KOPT-K1 (cell line): ENCODE data around the gene COLEC11.

Experiments used
- H3K27ac ChIP-seq: fragments of 200-600 bp; sonication (generic); 2 replicates; pipeline ENCODE4 v1.5.1; 2016; ENCODE audit warnings: antibody characterized with exemption, mild to moderate bottlenecking, low read depth, low read length; ENCODE audit not compliant: poor library complexity, severe bottlenecking
- H3K36me3 ChIP-seq: fragments of 200-600 bp; sonication (generic); 2 replicates; pipeline ENCODE4 v1.5.1; 2017; ENCODE audit warnings: antibody characterized with exemption, mild to moderate bottlenecking, low read length, moderate library complexity; ENCODE audit not compliant: insufficient read depth
- H3K9me3 ChIP-seq: fragments of 200-600 bp; sonication (generic); 2 replicates; pipeline ENCODE4 v1.5.1; 2017; ENCODE audit warnings: antibody characterized with exemption, low read length, mild to moderate bottlenecking; ENCODE audit not compliant: insufficient read depth, poor library complexity, severe bottlenecking

COLEC11 gene

DNA sequence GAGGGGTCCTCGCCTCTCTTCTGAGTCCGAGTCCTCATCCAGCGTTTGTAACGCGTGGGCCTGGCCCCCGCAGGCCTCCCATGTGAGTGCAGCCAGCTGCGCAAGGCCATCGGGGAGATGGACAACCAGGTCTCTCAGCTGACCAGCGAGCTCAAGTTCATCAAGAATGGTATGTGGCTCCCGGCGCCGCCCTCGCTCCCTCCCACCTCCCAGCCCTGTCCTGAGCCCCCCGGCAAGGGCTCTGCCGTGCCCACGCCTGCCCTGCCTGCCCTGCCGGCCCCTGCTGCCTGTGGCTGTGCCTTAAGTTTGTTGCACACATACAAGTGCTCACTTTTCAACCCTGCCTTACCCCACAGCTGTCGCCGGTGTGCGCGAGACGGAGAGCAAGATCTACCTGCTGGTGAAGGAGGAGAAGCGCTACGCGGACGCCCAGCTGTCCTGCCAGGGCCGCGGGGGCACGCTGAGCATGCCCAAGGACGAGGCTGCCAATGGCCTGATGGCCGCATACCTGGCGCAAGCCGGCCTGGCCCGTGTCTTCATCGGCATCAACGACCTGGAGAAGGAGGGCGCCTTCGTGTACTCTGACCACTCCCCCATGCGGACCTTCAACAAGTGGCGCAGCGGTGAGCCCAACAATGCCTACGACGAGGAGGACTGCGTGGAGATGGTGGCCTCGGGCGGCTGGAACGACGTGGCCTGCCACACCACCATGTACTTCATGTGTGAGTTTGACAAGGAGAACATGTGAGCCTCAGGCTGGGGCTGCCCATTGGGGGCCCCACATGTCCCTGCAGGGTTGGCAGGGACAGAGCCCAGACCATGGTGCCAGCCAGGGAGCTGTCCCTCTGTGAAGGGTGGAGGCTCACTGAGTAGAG, 48.7 kb downstream of the COLEC11 start:
- Histone ChIP-seq H3K36me3 (no peaks in the 10 kb centered on the region), H3K9me3 (no peaks in the 10 kb centered on the region), H3K27ac (no peak overlapping the region)

DNA sequence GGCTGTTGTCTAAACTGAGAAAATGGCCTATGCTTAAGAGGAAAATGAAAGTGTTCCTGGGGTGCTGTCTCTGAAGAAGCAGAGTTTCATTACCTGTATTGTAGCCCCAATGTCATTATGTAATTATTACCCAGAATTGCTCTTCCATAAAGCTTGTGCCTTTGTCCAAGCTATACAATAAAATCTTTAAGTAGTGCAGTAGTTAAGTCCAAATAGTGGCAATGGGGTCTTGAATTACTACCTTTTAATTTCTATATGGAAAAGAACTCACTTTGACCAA, 49.3 kb downstream of the COLEC11 start:
- H3K36me3 ChIP-seq, result no peaks in the 10 kb centered on the region
- no peaks in the 10 kb centered on the region for H3K9me3 ChIP-seq
- H3K27ac ChIP-seq, result no peak overlapping the region

DNA sequence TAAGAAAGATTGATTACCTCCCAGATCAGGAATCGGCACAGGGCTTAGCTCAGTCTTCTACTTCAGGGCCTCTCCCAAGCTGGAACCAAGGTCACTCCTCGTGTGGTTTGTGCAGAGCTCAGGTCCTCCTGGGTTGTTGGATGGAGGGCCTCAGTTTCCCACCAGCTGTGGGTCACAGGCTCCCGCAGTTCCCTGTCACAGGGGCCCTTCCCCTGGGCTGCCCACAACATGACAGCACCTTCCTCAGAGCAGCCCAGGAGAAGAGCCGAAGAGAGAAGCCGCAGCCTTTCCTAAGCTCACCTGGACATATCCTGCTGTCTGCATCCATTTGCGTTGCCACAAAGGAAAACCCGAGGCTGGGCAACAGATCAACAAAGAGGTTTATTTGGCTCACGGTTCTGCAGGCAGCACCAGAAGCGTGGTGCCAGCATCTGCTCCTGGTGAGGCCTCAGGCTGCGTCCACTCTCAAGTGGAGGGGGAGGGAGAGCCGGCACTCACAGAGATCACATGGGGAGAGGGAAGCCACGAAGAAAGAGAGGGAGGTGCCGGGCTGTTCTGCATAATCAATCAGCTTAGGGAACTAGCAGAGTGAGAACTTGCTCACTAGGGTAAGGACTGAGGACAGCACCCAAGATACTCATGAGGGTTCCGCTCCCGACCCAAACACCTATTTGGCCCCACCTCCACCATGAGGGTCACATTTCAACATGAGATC, 50.1 kb downstream of the COLEC11 start:
- H3K36me3 ChIP-seq, result no peaks in the 10 kb centered on the region
- H3K9me3 ChIP-seq, result no peaks in the 10 kb centered on the region
- H3K27ac ChIP-seq, result no peak overlapping the region

DNA sequence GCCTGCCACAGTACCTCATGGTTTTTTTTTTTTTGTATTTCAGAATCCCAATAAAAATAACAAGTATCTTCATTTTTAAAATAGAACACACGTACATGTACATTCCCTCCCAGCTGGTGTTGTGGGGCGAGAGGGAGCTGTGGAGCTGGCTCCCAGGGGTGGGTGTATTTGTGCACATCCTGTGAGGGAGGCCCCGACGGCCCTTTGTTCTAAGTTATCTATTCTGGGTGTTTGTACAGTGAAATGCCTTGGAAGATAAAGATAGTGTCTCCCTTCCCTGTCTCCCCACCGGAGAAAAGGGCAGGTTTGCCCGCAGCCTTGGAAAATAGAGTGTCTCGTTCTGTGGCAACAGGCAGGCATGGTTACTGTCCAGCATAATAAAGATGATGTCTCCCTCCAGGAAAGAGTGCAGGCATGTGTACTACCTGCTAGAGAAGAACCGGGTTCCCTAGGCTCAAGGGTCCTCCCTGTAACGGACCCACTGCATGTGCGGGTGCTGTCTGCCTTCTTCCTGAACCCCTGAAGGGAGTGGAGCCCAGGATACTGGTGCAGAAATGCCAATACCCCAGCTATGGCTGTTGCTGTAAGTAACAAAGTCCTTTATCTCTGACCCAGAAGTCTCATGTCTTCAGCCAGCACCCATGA, 51.0 kb downstream of the COLEC11 start:
- Histone ChIP-seq H3K9me3 (no peaks in the 10 kb centered on the region), H3K36me3 (no peaks in the 10 kb centered on the region), H3K27ac (no peak overlapping the region)

DNA sequence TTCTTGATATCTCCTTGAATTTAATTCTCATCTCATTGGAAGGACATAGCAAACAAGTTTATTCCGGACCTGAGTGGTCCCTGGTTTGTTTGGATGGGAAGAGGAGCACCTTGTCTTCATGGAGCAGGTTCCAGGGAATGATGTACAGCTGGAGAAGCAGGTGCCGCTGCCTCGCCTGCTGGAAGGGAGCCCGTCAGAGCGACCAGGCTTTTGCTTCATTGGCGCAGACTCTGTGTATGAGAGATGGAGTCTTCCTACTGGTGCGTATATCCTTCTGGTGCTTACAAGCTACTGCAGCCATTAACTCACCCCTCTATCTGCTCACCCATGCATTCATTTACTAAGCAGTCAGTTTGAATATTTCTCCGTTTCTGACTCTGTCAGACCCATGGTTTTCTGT, 51.5 kb downstream of the COLEC11 start:
- Histone ChIP-seq H3K27ac (no peak overlapping the region), H3K36me3 (no peaks in the 10 kb centered on the region), H3K9me3 (no peaks in the 10 kb centered on the region)

DNA sequence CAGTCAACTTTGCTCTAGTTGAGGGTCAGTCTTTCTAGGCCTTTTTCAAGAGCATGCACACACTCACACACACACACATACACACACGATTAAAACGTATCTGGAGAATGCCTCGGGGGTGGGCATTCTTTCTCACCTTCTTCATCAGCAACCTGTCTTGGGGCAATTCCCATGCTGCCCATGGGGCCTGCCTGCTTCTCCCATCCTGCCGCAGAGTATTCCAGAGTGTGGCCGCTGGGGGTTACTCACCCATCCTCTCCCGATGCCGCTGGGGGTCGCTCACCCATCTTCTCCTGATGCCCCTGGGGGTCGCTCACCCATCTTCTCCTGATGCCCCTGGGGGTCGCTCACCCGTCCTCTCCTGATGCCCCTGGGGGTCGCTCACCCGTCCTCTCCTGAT, 52.3 kb downstream of the COLEC11 start:
- H3K27ac ChIP-seq, result no peak overlapping the region
- H3K9me3 ChIP-seq, result no peaks in the 10 kb centered on the region
- H3K36me3 ChIP-seq, result no peaks in the 10 kb centered on the region

DNA sequence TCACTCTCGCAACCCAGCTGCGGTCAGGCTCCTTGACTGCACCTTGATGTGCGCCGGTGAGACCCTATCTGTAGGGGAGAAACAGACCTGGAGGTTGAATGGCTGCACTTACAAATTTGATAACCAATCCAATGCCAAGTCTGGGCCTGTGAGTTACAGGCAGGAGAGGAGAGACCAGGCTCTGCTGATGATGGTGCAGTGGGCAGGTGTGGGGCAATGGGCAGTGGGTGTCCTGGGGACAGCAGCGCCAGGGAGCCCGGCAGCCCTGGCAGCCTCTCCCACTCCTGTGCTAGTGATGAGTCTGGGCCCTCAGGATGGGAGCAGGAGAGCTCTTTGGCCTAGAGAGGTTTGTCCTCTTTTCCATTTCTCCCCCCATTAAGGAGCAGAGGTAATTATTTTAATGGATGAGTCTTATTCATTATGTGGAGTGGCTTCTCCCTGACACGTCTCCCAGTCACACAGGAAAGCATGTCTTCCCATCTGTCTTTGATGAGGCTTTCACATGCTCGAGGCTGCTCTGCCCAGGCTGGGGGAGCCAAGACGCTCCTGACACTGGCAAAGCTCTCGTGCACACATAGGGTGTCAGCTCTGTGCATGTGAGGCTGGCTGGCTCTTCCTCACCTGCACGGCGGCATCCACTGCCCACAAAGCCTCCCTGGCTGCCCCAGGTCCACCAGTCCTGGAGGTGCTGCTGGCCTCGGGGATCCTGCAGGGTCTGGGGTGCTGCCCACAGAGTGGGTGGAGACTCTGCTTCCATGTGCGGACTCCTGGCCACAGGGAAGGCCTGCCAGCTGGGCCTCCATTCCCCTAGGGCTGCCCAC, 53.1 kb downstream of the COLEC11 start:
- Histone ChIP-seq H3K36me3 (no peaks in the 10 kb centered on the region), H3K9me3 (no peaks in the 10 kb centered on the region)

DNA sequence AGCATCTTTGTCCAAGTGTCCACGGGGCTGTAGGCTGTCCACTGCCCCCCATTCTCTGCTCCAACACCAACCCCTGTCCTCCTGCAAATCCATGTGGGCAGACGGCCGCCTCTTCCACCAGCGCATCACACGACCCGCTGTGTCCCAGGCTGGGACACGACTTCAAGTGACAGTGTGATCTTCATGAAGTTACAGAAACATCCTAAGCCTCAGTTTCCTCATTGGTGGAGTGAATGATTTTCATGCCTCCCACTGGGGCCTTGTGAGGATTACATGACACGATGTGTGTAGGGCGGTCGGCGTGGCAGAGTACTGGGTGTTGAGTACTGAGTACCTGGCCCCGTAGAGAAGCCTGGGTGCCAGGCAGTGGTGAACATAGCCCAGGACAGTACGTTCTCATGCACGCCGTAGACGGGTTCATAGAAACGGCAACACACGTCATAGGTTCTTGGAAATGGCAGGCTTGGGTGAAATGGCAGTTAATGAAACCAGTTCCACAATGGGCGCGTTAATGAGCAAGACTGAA, 53.8 kb downstream of the COLEC11 start:
- Histone ChIP-seq H3K36me3 (no peaks in the 10 kb centered on the region), H3K9me3 (no peaks in the 10 kb centered on the region), H3K27ac (no peak overlapping the region)

More for the DNA sequence above, 53.1 kb downstream of the COLEC11 start:
- H3K27ac ChIP-seq, result no peak overlapping the region

DNA sequence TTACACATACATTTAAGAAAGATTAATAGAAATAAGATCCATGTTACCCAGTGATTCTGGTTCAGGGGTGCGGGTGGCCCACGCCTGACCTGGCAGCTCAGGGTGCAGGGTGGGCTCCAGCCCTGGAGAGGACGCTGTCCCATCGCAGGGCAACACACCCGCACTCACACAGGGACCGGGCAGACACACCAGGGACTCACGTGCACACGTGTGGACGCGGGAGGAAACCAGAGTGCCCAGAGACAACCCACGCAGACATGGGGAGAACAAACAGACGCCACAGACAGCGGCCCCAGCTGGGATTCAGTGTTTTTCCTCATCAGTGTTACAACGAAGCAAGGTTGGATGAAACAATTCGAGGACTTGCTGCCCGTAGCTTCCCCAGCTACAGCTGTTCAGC, 54.7 kb downstream of the COLEC11 start:
- Histone ChIP-seq H3K9me3 (no peaks in the 10 kb centered on the region), H3K27ac (no peak overlapping the region), H3K36me3 (no peaks in the 10 kb centered on the region)

DNA sequence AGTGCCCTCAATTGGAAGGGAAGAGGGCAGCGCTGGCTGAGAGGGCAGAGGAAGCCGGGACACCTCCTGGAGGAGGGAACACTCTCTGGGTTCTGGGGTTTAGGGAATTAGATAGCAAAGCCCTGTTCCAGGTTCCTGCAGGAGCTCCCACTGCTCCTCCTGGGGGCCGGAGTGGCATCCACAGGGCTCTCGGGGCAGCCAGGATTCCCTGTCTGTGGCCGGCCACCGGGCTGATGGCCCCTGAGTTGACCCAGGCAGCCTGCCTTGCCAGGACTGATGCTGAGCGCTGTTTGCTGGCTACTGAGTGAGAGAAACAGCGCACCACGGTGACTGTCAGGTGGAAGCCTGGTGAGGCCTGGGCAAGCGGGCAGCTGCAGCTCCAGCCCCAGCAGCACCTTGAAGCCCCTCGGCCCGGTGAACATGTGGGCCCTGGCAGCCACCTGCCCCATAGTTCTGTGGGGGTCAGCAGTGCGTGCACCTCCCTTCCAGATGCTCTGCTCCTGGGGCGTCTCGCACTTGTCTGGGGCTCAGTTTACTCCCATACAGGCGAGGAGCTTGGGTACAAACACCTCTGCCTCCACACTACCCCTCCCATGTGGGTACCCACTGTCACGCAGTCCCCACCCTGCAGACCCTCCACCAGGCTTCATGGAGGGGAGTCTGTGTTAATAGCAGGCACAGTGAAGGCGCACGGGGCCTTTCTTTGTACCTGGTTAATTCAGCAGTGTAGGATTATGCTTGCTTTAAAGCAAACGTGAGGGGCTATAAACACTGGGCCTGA, 55.4 kb downstream of the COLEC11 start:
- Histone ChIP-seq H3K27ac (no peak overlapping the region), H3K36me3 (no peaks in the 10 kb centered on the region), H3K9me3 (no peaks in the 10 kb centered on the region)

DNA sequence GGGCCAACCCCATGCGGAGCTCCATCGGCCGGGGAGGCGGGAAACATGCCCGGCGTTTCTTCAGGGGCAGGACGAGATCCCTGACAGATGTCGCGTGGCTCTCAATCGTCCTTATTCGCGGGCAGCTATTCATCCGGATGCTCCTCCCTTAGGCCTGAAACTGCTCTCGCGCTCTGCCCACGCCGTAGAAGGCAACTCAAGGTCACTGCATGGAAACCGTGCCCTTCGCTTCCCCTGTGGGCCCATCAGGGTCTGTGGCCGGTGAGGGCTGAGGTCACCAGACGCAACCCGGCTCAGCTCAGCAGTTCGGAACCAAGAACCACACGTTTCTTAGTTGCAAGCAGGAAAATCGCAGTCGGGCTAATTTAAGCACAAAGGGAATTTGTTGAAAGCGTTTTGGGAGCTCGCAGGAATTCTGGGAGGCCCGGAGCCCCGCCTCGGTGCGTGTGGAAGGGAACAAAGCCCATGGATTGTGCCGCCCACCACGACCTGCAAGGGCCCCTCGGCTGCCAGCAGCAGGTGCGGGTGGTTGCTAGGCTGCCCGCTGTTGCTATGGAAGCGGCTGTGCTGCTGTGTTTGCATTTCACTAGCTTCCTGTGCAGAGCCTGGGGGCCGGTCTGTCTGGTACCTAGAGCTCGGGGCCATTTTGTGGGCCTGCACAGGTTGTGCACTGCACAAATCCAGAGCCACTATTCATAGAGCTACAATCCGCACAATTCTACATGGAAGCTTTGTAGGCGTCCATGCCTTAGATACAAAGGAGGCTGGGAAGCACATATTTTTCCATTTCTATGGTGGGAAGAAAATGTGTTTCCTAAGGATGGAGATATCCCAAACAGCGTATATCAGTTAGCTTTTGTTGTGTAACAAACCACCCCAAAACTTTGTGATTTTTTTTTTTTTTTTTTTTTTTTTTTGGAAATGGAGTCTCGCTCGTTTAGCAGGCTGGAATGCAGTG, 57.1 kb downstream of the COLEC11 start:
- H3K9me3 ChIP-seq, result no peaks in the 10 kb centered on the region
- H3K36me3 ChIP-seq, result no peaks in the 10 kb centered on the region
- H3K27ac ChIP-seq, result peak overlapping the region; percentile 52

DNA sequence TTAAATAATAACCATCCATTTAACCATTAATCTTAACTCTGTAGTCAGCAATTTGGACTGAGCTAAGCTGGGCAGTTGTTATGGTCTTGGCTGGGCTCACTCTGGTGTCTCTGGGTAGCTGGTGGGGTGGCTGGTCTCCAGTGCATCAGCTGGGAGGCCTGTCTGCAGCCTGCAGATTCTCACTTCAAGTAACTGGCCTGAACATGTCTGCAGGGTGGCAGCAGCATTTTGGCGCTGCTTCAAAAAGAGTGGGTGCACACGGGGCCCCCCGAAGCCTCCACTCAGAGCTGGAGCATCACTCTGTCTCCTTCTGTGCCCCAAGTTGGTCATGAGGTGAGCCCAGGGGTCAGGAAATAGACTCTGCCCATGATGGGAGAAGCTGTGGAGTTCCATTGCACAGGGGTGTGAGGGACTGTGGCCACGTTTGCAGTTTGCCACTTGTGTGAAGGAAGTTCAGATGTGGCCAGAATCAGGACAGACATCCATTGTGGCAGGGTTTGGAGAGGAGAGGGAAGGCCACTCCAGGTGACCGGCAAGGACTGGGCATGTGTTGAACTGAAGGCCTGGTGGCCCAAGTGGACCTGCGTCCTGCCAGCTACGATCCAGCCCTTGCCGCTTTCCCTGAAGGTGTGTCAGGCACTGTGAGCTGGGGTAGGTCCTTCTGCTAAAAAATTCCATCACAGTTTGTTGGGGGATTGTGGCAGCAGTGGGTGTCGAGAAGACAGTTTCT, 58.1 kb downstream of the COLEC11 start:
- Histone ChIP-seq H3K9me3 (no peaks in the 10 kb centered on the region), H3K27ac (no peak overlapping the region), H3K36me3 (no peaks in the 10 kb centered on the region)

DNA sequence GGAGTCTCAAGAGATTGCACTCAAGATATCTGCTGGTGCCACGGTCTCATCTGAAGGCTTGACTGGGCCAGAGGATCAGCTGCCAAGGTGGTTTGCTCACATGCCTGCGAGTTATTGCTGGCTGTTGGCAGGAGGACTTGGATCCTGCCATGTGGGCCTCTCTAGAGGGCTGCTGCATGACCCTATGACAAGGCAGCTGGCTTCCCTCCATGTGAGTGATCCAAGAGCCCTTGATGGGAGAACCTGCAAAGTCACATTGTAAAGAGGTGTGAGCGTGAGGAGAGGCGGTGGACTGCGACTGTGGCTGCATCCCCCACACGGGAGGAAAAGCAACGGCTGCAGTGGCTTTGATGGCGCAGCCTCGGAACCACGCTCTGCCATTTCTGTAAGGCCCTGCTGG, 59.1 kb downstream of the COLEC11 start:
- Histone ChIP-seq H3K9me3 (no peaks in the 10 kb centered on the region), H3K36me3 (no peaks in the 10 kb centered on the region), H3K27ac (no peak overlapping the region)
